Inflammatory macrophage (primary cell): ENCODE results near the gene CRIM1.

Experiments used
- DNase-seq, 2 donors: peaks; one replicate each; pipeline ENCODE4 v3.0.0-alpha.2; 2020 to 2022

Gene CRIM1

GRCh38 chr2:36374585-36374984, 19.0 kb downstream of the CRIM1 start:
- DNase-seq = no peak

- DNase-seq = no peak
These were observed 20.8 kb downstream of the CRIM1 start for GRCh38 chr2:36376319-36376765.

GRCh38 chr2:36376992-36377738, 21.6 kb downstream of the CRIM1 start:
- DNase-seq = no peak

- no peak for DNase-seq
These were observed 24.3 kb downstream of the CRIM1 start for GRCh38 chr2:36379710-36380448.

GRCh38 chr2:36380624-36381481, 25.3 kb downstream of the CRIM1 start:
- peak; percentile 22 to 40 for DNase-seq

GRCh38 chr2:36381993-36382392, 26.4 kb downstream of the CRIM1 start:
- peak in 1 of 2 donors; percentile 7 for DNase-seq

- no peak for DNase-seq
These were observed 26.9 kb downstream of the CRIM1 start for GRCh38 chr2:36382472-36382871.

- no peak for DNase-seq
These were observed 28.1 kb downstream of the CRIM1 start for GRCh38 chr2:36383726-36384125.

GRCh38 chr2:36384454-36384853, 28.9 kb downstream of the CRIM1 start:
- no peak for DNase-seq

- DNase-seq = no peak
These were observed 30.0 kb downstream of the CRIM1 start for GRCh38 chr2:36385603-36386002.

GRCh38 chr2:36387258-36387916, 31.8 kb downstream of the CRIM1 start:
- DNase-seq = no peak

- no peak for DNase-seq
These were observed 32.9 kb downstream of the CRIM1 start for GRCh38 chr2:36388472-36388871.

- DNase-seq = no peak
These were observed 33.5 kb downstream of the CRIM1 start for GRCh38 chr2:36389091-36389564.

- no peak for DNase-seq
These were observed 34.0 kb downstream of the CRIM1 start for GRCh38 chr2:36389577-36389976.

- no peak for DNase-seq
These were observed 37.1 kb downstream of the CRIM1 start for GRCh38 chr2:36392571-36393255.

- no peak for DNase-seq
These were observed 38.2 kb downstream of the CRIM1 start for GRCh38 chr2:36393738-36394256.

- no peak for DNase-seq
These were observed 39.2 kb downstream of the CRIM1 start for GRCh38 chr2:36394804-36395203.

GRCh38 chr2:36395866-36396265, 40.3 kb downstream of the CRIM1 start:
- DNase-seq = no peak

GRCh38 chr2:36396878-36397539, 41.4 kb downstream of the CRIM1 start:
- DNase-seq = no peak

GRCh38 chr2:36397728-36398413, 42.3 kb downstream of the CRIM1 start:
- no peak for DNase-seq
